ENCODE data around the gene PDE6D.

The PDE6D gene

DNA sequence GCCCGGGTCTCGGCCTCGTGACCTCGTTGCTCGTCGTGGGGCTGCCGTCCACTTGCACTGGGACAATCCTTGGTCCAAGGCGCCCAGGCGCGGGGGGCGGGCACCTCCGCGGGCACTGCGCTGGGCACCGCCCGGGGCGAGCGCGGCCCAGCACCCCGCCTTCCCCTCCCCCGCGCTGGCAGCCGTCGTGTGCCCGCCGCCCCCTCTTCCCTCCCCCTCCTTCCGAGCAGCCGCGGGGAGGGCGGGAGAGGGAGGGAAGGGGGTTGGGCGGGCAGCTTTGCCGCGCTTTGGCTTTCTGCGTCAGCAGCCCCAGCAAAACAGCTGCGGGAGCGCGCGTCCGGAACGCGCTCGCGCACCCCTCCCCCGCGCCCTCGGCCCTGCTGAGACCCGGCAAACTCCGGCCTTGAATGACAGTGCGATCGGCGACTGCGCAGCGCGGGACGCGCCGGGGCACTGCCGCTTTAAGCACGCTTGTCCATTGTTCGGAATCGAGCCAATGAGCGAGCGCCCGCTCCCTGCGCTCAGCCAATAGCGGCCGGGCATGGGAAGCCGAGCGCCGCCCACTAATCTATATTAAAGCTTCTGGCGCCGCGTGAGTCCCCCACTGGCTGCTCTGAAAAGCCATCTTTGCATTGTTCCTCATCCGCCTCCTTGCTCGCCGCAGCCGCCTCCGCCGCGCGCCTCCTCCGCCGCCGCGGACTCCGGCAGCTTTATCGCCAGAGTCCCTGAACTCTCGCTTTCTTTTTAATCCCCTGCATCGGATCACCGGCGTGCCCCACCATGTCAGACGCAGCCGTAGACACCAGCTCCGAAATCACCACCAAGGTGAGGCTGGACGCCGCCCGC is 72.9 kb downstream of the PDE6D start, which contains the start of gene PTMA:
Gene PTMA (plus strand): TSS at position 599 of the 846 bp plus-strand sequence. CDS start 182 bp downstream, at position 781.
- TF ChIP-seq FOXM1 (IDR thresholded peaks at IDR 0.05; ENCODE audit: borderline replicate concordance, low read depth), result peak; percentile 19; the same call in 1 of the 2 replicates
- TF ChIP-seq EGR1 (IDR thresholded peaks at IDR 0.05), result peak; percentile 76
- TF ChIP-seq MAX (IDR thresholded peaks at IDR 0.05), result peak; percentile 44
- TF ChIP-seq RAD21 (IDR thresholded peaks at IDR 0.05; ENCODE audit: low read depth), result no peak
- TF ChIP-seq ZBTB7A (IDR thresholded peaks at IDR 0.05; ENCODE audit: low read depth), result peak; percentile 6; the same call in 1 of the 2 replicates
- TF ChIP-seq, protein P1, sequence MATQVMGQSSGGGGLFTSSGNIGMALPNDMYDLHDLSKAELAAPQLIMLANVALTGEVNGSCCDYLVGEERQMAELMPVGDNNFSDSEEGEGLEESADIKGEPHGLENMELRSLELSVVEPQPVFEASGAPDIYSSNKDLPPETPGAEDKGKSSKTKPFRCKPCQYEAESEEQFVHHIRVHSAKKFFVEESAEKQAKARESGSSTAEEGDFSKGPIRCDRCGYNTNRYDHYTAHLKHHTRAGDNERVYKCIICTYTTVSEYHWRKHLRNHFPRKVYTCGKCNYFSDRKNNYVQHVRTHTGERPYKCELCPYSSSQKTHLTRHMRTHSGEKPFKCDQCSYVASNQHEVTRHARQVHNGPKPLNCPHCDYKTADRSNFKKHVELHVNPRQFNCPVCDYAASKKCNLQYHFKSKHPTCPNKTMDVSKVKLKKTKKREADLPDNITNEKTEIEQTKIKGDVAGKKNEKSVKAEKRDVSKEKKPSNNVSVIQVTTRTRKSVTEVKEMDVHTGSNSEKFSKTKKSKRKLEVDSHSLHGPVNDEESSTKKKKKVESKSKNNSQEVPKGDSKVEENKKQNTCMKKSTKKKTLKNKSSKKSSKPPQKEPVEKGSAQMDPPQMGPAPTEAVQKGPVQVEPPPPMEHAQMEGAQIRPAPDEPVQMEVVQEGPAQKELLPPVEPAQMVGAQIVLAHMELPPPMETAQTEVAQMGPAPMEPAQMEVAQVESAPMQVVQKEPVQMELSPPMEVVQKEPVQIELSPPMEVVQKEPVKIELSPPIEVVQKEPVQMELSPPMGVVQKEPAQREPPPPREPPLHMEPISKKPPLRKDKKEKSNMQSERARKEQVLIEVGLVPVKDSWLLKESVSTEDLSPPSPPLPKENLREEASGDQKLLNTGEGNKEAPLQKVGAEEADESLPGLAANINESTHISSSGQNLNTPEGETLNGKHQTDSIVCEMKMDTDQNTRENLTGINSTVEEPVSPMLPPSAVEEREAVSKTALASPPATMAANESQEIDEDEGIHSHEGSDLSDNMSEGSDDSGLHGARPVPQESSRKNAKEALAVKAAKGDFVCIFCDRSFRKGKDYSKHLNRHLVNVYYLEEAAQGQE (IDR thresholded peaks at IDR 0.05; ENCODE audit: low read depth), result no peak
- no peak; the same call in none of the 2 replicates for TF ChIP-seq EP300 (IDR thresholded peaks at IDR 0.05; ENCODE audit: borderline replicate concordance)
- TF ChIP-seq TEAD4 (IDR thresholded peaks at IDR 0.05), result 0 out of 2 replicates have a peak, but pooled peaks have one; percentile 29
- TF ChIP-seq TCF12 (IDR thresholded peaks at IDR 0.05; ENCODE audit: low read depth), result peak; percentile 71; the same call in 1 of the 2 replicates
- TF ChIP-seq USF1 (IDR thresholded peaks at IDR 0.05), result no peak
- no peak for TF ChIP-seq CEBPB (IDR thresholded peaks at IDR 0.05)
- TF ChIP-seq NFIC (IDR thresholded peaks at IDR 0.05), result peak; percentile 57; the same call in 1 of the 2 replicates
- peak; percentile 83 for TF ChIP-seq TAF1 (IDR thresholded peaks at IDR 0.05; ENCODE audit: low read depth)
- TF ChIP-seq CREB1 (IDR thresholded peaks at IDR 0.05; ENCODE audit: low read depth), result peak; percentile 60; the same call in 1 of the 2 replicates
- peak; percentile 60 for TF ChIP-seq YY1 (IDR thresholded peaks at IDR 0.05; ENCODE audit: low read depth)

DNA sequence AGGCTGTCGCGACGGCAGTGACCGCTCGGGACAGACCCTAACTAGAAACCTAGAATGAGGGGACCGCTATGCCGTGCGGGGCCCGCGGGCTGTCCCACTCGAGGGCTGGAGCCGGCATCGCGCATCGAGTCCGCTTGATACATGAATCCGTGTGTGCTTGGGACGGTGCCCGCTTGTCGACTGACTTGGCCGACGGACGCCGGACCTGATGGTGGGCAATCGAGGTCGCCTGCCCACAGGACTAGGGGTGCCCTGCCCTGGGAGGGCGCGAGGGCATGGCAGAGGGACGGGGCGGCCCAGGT is 73.5 kb downstream of the PDE6D start:
- TF ChIP-seq TEAD4 (IDR thresholded peaks at IDR 0.05), result no peak
- TF ChIP-seq EP300 (IDR thresholded peaks at IDR 0.05; ENCODE audit: borderline replicate concordance), result no peak
- no peak for TF ChIP-seq CEBPB (IDR thresholded peaks at IDR 0.05)
- no peak; the same call in 1 of the 2 replicates for TF ChIP-seq USF1 (IDR thresholded peaks at IDR 0.05)
- no peak for TF ChIP-seq EGR1 (IDR thresholded peaks at IDR 0.05)
- no peak for TF ChIP-seq YY1 (IDR thresholded peaks at IDR 0.05; ENCODE audit: low read depth)
- no peak for TF ChIP-seq CREB1 (IDR thresholded peaks at IDR 0.05; ENCODE audit: low read depth)
- TF ChIP-seq FOXM1 (IDR thresholded peaks at IDR 0.05; ENCODE audit: borderline replicate concordance, low read depth), result no peak
- no peak for TF ChIP-seq RAD21 (IDR thresholded peaks at IDR 0.05; ENCODE audit: low read depth)
- no peak for TF ChIP-seq NFIC (IDR thresholded peaks at IDR 0.05)
- TF ChIP-seq, protein P1 (IDR thresholded peaks at IDR 0.05; ENCODE audit: low read depth), result no peak

GRCh38 chr2:231706731-231707624 is 74.1 kb downstream of the PDE6D start:
- TF ChIP-seq TCF12 (IDR thresholded peaks at IDR 0.05; ENCODE audit: low read depth) (peak; percentile 9; the same call in 1 of the 2 replicates), FOXM1 (IDR thresholded peaks at IDR 0.05; ENCODE audit: borderline replicate concordance, low read depth) (peak; percentile 31; the same call in 1 of the 2 replicates), TEAD4 (IDR thresholded peaks at IDR 0.05) (peak; percentile 26; the same call in 1 of the 2 replicates), EGR1 (IDR thresholded peaks at IDR 0.05) (peak; percentile 95), YY1 (IDR thresholded peaks at IDR 0.05; ENCODE audit: low read depth) (peak; percentile 100), TAF1 (IDR thresholded peaks at IDR 0.05; ENCODE audit: low read depth) (peak; percentile 100), ZBTB7A (IDR thresholded peaks at IDR 0.05; ENCODE audit: low read depth) (no peak; the same call in 1 of the 2 replicates), MAX (IDR thresholded peaks at IDR 0.05) (peak; percentile 89), RAD21 (IDR thresholded peaks at IDR 0.05; ENCODE audit: low read depth) (no peak), CREB1 (IDR thresholded peaks at IDR 0.05; ENCODE audit: low read depth) (peak; percentile 49; the same call in 1 of the 2 replicates), NFIC (IDR thresholded peaks at IDR 0.05) (peak; percentile 45; the same call in 1 of the 2 replicates), USF1 (IDR thresholded peaks at IDR 0.05) (peak; percentile 88), EP300 (IDR thresholded peaks at IDR 0.05; ENCODE audit: borderline replicate concordance) (no peak), CEBPB (IDR thresholded peaks at IDR 0.05) (no peak)
- TF ChIP-seq, protein P1 (IDR thresholded peaks at IDR 0.05; ENCODE audit: low read depth), result no peak

Measured in Ishikawa (cell line).